NB4 (cell line): ENCODE data around the gene COL21A1.

ENCODE experiments used
- CTCF ChIP-seq: IDR thresholded peaks from one replicate; pipeline ENCODE4 v1.5.1; 2012; ENCODE audit warnings: low read depth, low read length
- MAX ChIP-seq: IDR thresholded peaks from 2 replicates; pipeline ENCODE4 v1.6.1; 2011; ENCODE audit warnings: low read depth, low read length
- MYC ChIP-seq: IDR thresholded peaks from 2 replicates; pipeline ENCODE4 v1.6.1; 2011; ENCODE audit warnings: low read depth, low read length

- TF ChIP-seq CTCF (no peak), MAX (no peak), MYC (no peak)
These were observed 35.7 kb downstream of the COL21A1 start for GRCh38 chr6:56211724-56212123.
